LNCAP (cell line): Measurements from ENCODE around the gene PFKM.

ENCODE experiments used
- TF ChIP-seq, protein P1 (sequence below): fragments of 450-650 bp; IDR thresholded peaks from 2 replicates; pipeline ENCODE4 v1.5.1; 2017; ENCODE audit warnings: mild to moderate bottlenecking

PFKM gene

DNA sequence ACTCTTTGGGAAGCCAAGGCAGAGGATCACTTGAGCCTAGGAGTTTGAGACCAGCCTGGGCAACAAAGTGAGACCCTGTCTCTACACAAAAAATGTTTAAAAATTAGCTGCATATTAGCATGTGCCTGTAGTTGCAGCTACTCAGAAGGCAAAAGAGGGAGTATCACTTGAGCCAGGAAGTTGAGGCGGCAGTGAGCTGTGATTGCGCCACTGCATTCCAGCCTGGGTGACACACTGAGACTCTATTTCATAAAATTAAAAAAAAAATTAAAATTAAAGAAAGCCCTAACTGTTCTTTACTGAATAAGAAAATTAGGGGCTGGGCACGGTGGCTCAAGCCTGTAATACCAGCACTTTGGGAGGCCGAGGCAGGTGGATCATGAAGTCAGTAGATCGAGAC, 40.3 kb upstream of the PFKM start:
- TF ChIP-seq, protein P1, sequence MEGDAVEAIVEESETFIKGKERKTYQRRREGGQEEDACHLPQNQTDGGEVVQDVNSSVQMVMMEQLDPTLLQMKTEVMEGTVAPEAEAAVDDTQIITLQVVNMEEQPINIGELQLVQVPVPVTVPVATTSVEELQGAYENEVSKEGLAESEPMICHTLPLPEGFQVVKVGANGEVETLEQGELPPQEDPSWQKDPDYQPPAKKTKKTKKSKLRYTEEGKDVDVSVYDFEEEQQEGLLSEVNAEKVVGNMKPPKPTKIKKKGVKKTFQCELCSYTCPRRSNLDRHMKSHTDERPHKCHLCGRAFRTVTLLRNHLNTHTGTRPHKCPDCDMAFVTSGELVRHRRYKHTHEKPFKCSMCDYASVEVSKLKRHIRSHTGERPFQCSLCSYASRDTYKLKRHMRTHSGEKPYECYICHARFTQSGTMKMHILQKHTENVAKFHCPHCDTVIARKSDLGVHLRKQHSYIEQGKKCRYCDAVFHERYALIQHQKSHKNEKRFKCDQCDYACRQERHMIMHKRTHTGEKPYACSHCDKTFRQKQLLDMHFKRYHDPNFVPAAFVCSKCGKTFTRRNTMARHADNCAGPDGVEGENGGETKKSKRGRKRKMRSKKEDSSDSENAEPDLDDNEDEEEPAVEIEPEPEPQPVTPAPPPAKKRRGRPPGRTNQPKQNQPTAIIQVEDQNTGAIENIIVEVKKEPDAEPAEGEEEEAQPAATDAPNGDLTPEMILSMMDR, result no peak

DNA sequence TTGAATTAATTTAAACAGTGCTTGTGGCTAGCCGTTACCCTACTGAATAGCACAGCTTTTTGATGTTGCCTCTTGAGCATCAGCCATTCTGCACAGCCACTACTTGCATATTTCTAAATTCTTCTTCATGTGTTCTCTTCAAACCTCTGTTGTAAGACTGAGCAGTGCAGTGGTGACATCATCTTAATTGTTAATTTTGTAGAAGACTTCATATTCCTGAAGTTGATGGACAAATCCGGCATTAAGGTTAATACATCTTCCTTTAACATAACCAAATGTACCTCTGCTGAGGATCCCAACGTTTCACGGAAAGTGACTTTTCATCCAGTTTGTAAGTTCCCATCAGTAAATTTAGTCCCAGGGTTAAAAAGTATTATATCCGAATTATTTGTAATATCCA, 38.9 kb upstream of the PFKM start:
- TF ChIP-seq, protein P1, result no peak

DNA sequence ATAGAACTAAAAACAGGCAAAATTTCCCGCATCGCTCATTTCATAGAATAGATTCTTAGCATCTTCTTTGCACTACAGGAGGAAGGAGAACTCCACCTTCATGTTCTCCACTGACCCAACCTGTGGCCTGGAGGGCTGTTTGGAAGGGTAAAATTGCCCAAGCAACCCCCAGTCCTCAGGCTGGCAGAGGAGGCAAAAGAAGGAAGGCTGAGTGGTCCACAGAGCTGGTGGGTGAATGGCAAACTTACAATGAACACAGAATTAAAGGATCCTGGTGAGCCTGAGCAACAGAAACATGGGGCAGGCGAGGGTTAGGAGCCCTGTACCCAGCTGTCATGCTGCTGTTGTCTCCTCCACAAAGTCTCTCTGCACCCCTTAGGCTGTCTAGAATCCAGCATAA, 38.3 kb upstream of the PFKM start:
- TF ChIP-seq, protein P1, result no peak

DNA sequence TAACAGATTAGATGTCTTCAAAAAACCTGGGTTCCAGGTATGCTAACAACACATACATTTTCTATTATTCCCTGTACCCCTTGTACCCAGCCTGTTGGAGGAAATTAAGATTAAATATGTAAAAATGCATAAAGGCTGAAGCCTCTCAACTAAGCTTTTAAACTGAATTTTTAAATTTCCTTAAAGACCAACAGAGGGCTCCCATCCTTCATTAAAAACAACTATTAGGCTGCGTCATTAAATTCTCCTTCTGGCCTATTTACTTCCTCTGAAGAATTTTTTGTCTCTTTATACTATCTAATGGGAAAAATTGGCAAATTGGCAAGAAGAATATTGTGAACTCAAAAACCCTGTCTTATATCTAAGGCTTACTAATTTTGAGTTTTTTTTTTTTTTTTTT, 35.1 kb upstream of the PFKM start:
- TF ChIP-seq, protein P1, result peak; percentile 39; the same call in 1 of the 2 replicates

DNA sequence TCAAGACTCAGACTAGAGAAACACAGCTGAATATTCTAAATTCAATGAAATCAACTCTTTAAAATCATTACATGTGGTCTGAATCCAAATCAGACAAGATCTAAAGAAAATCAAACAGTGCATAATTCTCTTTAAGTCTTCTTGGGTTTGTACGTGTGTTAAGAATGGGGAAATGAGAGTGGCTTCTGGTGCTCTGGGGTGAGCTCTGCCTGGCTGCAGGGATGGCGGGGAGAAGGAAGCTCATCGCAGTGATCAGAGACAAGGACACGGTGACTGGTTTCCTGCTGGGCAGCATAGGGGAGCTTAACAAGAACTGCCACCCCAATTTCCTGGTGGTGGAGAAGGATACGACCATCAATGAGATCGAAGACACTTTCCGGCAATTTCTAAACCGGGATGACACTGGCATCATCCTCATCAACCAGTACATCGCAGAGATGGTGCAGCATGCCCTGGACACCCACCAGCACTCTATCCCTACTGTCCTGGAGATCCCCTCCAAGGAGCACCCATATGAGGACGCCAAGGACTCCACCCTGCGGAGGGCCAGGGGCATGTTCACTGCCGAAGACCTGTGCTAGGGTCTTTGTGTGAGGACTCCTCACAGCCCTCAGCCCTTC, 34.2 kb upstream of the PFKM start:
- TF ChIP-seq, protein P1, result no peak

DNA sequence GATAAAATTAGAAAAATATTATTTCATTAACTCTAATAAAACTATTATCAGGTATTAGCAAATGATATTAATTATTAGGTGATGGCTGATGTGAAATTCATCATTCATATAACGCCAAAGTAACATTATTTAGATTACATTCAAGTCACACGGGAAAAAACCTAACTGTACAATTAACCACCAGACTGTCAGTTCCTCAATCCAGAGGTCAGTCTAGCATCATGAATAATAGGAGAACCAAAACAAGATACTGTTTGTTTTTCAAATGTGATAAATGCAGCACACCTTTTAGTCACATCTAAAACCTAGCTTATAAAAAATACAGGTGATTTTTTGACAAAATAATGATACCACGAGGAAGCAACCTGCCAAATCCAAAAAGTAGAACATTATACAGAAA, 32.8 kb upstream of the PFKM start:
- TF ChIP-seq, protein P1, result no peak

DNA sequence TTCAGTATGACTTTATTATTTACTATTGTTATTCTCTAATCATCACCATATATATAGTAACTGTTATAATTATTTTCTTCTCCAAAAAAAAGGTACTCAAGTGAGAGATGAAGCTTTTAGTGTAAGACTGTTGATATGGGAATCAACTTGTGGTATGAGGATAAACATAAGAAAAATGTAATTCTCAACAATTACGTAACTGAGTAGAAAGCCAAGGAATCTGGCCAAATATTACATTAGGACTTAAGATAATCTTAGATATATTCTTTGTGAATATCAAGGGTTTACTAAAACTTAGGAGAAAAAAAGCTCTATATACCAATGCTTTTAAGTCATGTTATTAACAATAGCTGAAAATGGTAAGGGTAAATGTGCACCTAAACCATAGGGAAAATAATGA, 26.6 kb upstream of the PFKM start:
- TF ChIP-seq, protein P1, result no peak

DNA sequence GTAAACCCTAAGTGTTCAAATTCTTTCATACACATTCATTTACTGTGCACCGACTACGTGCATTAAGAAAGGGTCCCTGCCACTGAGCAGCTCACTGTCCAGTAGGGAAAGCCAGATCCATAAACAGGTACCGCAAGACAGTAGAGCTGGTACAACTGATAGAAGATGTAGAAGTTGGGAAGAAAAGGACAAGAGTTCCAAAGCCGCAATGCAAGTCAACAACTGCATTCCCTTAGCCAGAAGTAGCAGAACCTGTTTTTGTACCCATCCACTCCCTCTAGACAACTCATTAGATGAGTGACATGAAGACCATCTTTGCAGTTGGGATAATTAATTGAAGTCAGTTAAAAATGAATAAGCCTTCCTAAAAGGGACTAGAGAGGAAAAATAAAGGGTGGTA, 14.6 kb upstream of the PFKM start:
- TF ChIP-seq, protein P1, result no peak
